Central memory CD8-positive, alpha-beta T cell (primary cell): Measurements from ENCODE around the gene SPOUT1.

ENCODE experiments used
- ATAC-seq: fragments of 150-1000 bp; cut with Tn5 transposase; replicated peaks from 2 replicates; pipeline ENCODE4 v1.10.0; 2022; ENCODE audit warnings: mild to moderate bottlenecking, moderate FRiP score, moderate number of reproducible peaks; ENCODE audit not compliant: poor library complexity, severe bottlenecking; ENCODE audit errors: extremely low read depth
- DNase-seq, 2 donors: peaks; one replicate each; pipeline ENCODE4 v3.0.0; 2021; ENCODE audit warnings: low spot score in 2 of 2
- H3K27ac Mint-ChIP-seq: one replicate; pipeline ENCODE4 v1.8.0; 2022; ENCODE audit warnings: low read depth, mild to moderate bottlenecking, moderate library complexity, mixed read lengths
- H3K27me3 Mint-ChIP-seq: one replicate; pipeline ENCODE4 v1.8.0; 2022; ENCODE audit warnings: mixed read lengths
- H3K36me3 Mint-ChIP-seq: one replicate; pipeline ENCODE4 v1.8.0; 2022; ENCODE audit warnings: mild to moderate bottlenecking, moderate library complexity, mixed read lengths; ENCODE audit not compliant: insufficient read depth
- H3K4me1 Mint-ChIP-seq: one replicate; pipeline ENCODE4 v1.8.0; 2022; ENCODE audit warnings: mixed read lengths
- H3K4me3 Mint-ChIP-seq: one replicate; pipeline ENCODE4 v1.8.0; 2022; ENCODE audit warnings: mild to moderate bottlenecking, moderate library complexity, mixed read lengths
- H3K9me3 Mint-ChIP-seq: one replicate; pipeline ENCODE4 v1.8.0; 2022; ENCODE audit warnings: mixed read lengths

The SPOUT1 gene

DNA sequence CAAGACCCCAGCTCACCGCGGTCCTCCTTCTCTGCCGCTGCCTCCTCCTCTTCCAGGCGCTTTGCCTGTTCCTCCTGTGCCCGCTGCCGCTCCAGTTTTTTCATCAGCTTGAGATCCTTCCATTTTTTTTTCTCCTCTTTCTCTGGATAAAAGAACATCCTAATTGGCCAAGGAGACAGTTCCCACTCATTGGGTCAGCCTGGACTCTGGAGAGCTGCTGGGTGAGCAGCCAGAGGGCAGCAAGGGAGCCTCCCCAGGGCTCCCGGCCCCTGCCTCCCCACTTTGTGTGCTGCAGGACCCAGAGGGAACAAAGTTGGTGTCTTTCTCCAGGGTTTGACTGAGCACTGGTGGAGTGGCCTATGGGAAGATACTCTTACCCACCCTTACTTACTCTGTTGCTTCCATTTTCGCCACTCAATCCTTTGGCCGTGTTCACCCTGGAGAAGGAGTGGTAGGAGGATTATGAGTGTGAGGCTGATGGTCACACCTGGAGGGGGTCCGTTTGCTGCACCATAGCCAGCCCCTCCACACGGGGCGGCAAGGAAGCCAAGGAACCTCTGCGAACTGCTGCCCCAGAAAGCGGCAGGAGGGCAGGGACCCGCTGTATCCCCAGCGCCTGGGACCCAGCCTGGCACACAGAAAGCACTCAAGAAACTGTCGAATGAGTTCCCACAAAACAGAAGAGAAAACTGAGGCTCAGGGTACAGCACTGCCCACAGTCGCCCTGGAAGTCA, 708 bp downstream of the SPOUT1 start:
- Mint-ChIP-seq H3K36me3 (peaks cover 14% of the 10 kb centered on the region), H3K4me1 (peaks cover 20% of the 10 kb centered on the region), H3K9me3 (no peaks in the 10 kb centered on the region), H3K4me3 (peak overlapping the region; percentile 97), H3K27ac (peak overlapping the region; percentile 93), H3K27me3 (no peaks in the 10 kb centered on the region)
- ATAC-seq: no peak
- no peak for DNase-seq

DNA sequence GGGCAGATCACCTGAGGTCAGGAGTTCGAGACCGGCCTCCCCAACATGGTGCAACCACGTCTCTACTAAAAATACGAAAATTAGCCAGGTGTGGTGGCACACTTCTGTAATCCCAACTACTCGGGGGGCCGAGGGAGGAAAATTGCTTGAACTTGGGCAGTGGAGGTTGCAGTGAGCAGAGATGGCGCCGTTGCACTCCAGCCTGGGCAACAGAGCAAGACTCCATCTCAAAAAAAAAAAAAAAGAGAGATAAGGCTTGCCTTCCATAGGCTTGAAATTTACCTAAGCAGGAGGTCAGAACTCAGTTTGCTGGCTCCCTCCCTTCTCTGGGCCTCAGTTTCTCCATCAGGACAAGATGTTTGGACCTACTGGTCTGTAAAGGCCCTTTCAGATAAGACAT, 1.3 kb downstream of the SPOUT1 start:
- peaks cover 20% of the 10 kb centered on the region for H3K4me1 Mint-ChIP-seq
- no peak for DNase-seq
- H3K27me3 Mint-ChIP-seq: no peaks in the 10 kb centered on the region
- H3K27ac Mint-ChIP-seq: peak overlapping the region; percentile 93
- ATAC-seq: no peak
- peak overlapping the region; percentile 97 for H3K4me3 Mint-ChIP-seq
- no peaks in the 10 kb centered on the region for H3K9me3 Mint-ChIP-seq
- H3K36me3 Mint-ChIP-seq: peaks cover 14% of the 10 kb centered on the region

DNA sequence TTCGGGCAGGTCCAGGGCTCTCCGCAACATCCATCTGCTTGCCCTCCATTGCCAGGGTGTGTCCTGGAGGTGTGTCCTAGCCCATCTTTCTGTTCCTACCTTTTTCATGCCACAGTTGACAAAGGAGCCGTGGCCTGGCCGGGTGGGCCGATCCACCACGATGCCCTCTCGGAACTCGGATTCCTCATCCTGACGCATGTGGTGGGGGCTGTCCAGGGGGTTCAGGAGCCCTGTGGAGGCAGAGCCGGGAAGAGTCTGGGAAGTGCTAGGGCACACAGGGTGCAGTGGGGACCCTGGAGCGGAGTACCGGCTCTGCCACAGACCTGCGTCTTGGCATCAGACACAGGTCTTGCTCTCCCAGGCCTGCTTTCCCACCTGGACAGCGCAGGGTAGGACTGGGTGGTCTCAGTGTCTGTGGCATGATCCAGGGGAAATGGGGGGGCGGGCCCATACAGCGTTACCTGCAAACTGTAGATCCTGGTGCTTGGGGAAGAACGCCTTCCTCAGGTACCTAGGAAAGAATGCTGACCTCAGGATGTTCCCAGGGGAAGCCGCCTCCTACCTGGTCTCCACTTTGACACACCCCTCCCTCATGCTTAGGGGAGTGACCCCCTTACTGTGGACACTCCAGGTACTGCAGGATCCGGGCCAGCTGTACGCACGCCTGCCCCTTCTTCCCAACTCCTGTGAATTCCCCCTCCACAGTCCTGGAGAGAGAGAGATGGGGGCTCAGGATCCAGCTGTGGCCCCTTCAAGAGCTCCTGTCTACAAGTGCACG, 3.5 kb downstream of the SPOUT1 start:
- DNase-seq (no peak), ATAC-seq (no peak)
- Mint-ChIP-seq H3K36me3 (peaks cover 13% of the 10 kb centered on the region), H3K27me3 (no peaks in the 10 kb centered on the region), H3K4me3 (no peak overlapping the region), H3K4me1 (peaks cover 25% of the 10 kb centered on the region), H3K27ac (no peak overlapping the region), H3K9me3 (no peaks in the 10 kb centered on the region)

DNA sequence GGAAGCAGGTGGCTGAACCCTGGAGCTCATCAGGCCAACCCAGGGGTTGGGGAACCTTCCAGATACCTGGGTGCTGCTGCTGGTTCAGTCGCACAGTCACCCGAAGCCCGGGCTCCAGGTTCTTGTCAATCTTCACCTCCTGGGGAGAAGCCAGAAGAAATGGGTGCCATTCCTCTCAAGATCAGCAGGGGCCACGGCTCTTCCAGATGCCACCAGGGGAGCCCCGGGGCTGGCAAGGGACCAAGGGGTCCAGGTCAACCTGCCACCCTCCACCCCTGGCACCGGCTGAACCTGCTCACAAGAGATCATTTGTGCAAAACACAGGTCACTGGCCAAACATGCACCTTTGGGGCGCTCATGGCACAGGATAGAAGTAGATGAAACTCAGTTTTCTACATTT, 4.7 kb downstream of the SPOUT1 start:
- Mint-ChIP-seq H3K36me3 (peaks cover 17% of the 10 kb centered on the region), H3K4me3 (no peak overlapping the region), H3K27ac (no peak overlapping the region), H3K9me3 (no peaks in the 10 kb centered on the region), H3K4me1 (peaks cover 32% of the 10 kb centered on the region), H3K27me3 (no peaks in the 10 kb centered on the region)
- no peak for DNase-seq
- ATAC-seq: no peak

DNA sequence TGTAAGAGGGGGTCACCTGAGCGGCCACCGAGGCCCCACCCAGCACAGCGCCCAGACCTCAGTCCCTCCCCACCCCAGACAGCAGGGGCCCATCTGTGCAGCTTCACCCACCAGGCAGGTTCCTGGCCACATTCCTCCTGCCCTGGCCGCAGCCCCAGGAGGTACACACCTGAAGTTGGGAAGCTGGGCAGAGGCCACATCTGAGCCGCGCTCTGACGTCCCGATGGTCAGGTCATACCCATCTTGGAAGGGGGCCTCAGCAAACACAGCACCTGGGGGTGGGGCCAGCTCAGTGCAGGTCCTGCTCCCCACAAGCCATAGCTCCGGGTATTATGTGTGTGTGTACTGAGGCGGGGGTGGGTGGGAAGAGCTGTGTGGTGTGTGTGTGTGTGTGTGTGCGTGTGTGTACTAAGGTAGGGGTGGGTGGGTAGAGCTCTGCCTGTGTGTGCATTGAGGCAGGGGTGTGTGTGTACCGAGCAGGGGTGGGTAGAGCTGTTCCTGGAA, 5.6 kb downstream of the SPOUT1 start:
- H3K27me3 Mint-ChIP-seq: no peaks in the 10 kb centered on the region
- no peak for DNase-seq
- H3K4me3 Mint-ChIP-seq: no peak overlapping the region
- H3K27ac Mint-ChIP-seq: no peak overlapping the region
- peaks cover 21% of the 10 kb centered on the region for H3K36me3 Mint-ChIP-seq
- H3K4me1 Mint-ChIP-seq: peaks cover 31% of the 10 kb centered on the region
- ATAC-seq: no peak
- H3K9me3 Mint-ChIP-seq: no peaks in the 10 kb centered on the region

DNA sequence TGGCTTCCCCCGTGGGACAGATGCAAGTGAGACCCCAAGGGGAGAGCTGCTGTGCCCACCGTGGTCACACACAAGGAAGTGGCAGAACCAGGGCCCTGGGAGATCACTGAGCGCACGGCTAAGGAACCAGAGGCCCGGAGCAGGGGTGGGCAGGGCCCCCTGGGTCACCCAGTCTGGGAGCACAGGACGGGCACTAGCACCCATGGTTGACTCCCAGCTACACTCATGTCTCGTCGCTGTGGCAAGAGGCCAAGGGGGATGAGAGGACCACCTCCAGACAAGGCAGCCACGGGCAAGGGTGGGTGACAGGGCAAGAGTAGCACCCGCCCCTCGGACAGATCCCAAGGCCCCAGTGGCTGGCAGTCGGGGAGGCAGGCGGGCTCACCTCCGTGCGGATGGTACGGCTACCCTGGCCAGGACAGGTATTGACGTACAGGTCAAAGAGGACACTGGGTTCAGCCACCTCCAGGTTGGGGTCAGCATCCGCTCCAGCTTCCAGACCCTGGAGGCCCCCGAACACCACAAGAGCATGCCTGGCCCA, 6.2 kb downstream of the SPOUT1 start:
- Mint-ChIP-seq H3K9me3 (no peaks in the 10 kb centered on the region), H3K27ac (no peak overlapping the region), H3K27me3 (no peaks in the 10 kb centered on the region), H3K4me1 (peaks cover 26% of the 10 kb centered on the region), H3K36me3 (peaks cover 21% of the 10 kb centered on the region), H3K4me3 (no peak overlapping the region)
- DNase-seq (no peak), ATAC-seq (no peak)

DNA sequence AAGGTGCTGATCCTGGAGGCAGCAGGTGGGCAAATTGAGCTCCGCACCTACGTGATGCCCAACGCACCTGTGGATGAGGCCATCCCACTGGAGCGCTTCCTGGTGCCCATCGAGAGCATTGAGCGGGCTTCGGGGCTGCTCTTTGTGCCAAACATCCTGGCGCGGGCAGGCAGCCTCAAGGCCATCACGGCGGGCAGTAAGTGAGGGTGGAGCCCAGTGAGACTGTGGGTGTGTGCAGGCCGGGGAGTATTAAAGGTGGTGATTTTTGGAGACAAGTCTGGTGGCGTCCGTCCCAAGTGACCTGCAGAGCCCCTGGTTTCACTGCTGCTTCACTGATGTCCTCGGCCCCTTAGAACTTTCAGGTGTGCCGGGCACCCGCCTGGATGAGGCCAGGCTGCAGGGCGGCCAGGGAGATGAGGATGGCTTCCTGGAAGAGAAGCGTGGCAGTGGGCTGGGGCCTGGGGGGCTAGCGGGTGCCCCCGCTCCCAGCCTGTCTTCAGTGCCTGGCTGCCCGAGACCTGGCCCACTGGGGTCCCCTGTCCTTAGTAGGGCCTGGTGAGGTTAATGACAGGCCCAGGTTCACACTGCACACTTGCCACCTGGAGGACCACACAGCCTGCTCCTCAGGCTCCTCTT, 7.1 kb downstream of the SPOUT1 start:
- H3K9me3 Mint-ChIP-seq: no peaks in the 10 kb centered on the region
- H3K36me3 Mint-ChIP-seq: peaks cover 25% of the 10 kb centered on the region
- no peak overlapping the region for H3K27ac Mint-ChIP-seq

DNA sequence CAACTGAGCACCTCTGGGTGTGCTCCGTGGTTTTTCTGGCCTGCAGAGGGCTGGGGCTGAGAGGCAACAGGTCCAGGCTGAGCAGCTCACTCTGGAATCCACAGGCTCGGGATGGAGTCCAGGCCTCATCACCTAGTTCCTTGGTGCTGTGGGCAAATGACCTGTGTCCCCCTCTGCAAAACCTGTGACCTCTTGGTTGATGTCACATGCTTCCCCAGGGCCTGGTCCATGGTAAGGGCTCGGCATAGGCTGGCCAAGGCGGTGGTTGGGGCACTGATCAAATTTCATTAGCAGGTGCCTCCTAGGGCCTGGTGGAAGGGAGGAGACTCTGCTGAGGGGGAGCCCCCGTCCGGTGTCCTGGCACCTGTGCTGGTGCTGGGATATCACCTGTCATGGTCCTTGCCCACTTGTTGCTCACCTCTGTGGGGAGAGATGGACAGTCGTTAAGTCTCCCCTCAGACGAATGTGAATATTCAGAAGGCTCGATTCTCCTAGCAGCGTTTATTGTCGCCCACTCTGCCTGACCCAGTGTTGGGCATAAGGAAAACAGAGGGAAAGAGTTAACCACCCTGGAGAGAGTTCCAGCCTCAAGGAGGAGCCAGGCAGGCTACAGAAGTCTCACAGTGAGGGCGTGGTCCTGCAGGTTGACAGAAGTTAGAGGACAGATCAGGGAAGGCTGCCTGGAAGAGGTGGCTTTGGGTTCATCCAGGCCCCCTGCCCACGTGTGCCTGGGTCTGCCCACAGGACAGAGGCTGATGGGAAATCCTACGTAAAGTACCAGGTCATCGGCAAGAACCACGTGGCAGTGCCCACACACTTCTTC, 7.8 kb downstream of the SPOUT1 start:
- H3K27ac Mint-ChIP-seq: no peak overlapping the region
- DNase-seq (no peak), ATAC-seq (no peak)
- H3K4me1 Mint-ChIP-seq: peaks cover 24% of the 10 kb centered on the region
- peaks cover 25% of the 10 kb centered on the region for H3K36me3 Mint-ChIP-seq
- H3K9me3 Mint-ChIP-seq: no peaks in the 10 kb centered on the region
- no peaks in the 10 kb centered on the region for H3K27me3 Mint-ChIP-seq
- no peak overlapping the region for H3K4me3 Mint-ChIP-seq

More for the DNA sequence above, 7.1 kb downstream of the SPOUT1 start:
- H3K27me3 Mint-ChIP-seq: no peaks in the 10 kb centered on the region
- no peak overlapping the region for H3K4me3 Mint-ChIP-seq
- DNase-seq (no peak), ATAC-seq (no peak)
- H3K4me1 Mint-ChIP-seq: peaks cover 24% of the 10 kb centered on the region

DNA sequence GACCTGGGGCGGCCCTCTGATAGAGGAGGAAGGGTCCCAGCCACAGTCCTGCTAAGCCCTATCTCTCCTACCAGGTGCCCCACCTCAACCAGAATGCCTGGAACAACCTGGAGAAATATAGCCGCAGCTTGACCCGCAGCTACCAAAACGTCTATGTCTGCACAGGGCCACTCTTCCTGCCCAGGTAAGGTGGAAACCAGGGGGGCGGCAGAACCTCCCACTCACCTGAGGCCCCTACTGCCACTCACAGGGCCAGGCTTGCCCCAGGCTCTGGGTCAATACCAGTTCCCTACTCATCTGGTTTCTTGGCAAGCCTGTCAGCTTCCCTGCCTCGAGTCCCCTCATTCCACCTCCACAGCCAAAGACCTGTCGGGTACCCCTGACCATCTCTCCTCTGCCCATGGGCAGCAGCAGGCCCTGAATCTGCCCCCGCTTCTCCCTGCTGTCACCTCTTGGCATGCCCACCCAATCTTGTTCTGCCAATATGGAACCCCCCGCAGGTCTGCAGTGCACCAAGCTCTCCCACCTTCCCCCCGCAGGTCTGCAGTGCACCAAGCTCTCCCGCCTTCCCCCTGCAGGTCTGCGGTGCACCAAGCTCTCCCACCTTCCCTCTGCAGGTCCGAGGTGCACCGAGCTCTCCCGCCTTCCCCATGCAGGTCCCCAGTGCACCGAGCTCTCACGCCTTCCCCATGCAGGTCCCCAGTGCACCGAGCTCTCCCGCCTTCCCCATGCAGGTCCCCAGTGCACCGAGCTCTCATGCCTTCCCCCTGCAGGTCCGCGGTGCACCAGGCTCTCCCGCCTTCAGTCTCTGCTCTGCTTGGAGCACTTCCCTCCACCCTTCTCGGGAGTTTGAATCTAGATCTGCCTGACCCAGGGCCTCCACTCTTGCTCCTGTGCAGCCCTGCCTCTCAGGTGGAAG, 8.7 kb downstream of the SPOUT1 start:
- peak overlapping the region; percentile 81 for H3K4me3 Mint-ChIP-seq
- H3K4me1 Mint-ChIP-seq: peaks cover 24% of the 10 kb centered on the region
- DNase-seq (no peak), ATAC-seq (no peak)
- H3K27ac Mint-ChIP-seq: peak overlapping the region; percentile 69
- no peaks in the 10 kb centered on the region for H3K27me3 Mint-ChIP-seq
- H3K36me3 Mint-ChIP-seq: peaks cover 25% of the 10 kb centered on the region
- no peaks in the 10 kb centered on the region for H3K9me3 Mint-ChIP-seq

DNA sequence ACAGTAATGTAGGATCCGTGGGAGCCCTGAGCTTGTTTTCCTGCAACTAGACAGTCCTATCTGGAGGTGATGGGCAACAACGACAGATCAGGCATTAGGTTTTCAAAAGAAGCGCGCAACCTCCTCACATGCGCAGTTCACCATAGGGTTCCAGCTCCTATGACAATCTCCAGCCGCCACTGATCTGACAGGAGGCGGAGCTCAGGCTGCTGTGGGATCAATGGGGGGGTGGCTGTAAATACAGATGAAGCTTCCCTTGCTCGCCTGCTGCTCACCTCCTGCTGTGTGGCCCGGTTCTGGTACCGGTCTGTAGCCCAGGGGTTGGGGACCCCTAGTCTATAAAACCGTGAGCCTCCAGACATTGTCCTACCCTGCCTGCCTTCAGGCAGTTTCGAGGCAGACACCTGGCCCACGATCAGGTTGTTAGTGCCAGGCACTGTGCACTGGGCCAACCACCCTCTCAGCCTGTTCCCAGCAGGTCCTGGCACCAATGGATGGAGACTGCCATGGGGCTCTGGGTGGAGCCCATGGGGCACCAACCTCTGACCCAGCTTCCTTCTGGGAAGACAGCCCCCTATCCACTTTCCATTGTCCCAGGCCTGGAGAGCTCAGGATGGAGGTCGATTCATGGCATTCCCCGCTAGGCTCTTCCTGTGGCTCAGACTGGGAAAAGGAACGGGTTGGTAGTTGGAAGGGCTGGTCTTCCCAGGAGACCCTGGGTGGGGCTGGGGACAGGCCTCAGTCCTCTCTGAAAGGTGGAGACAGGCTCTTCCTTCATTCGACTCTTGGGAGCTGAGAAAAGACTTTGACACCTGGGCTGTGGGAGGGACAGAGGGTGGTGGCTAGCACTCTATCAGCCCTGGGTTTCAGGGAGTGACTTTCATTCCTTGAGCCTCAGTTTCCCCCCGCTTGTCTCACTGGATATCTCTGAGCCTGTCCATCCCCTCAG, 9.6 kb downstream of the SPOUT1 start:
- H3K4me3 Mint-ChIP-seq: peak overlapping the region; percentile 81
- peaks cover 24% of the 10 kb centered on the region for H3K4me1 Mint-ChIP-seq
- DNase-seq: no peak
- H3K27ac Mint-ChIP-seq: peak overlapping the region; percentile 69
- ATAC-seq: no peak
- H3K36me3 Mint-ChIP-seq: peaks cover 22% of the 10 kb centered on the region
- no peaks in the 10 kb centered on the region for H3K9me3 Mint-ChIP-seq
- H3K27me3 Mint-ChIP-seq: no peaks in the 10 kb centered on the region
